Stimulated activated CD8-positive, alpha-beta memory T cell treated with anti-CD3 and anti-CD28 coated beads, Interleukin-4, amount 100 ng/mL, for 24 hours (primary cell): ENCODE results near the gene LCN6.
"Not testable (repeated sequence)": the region's sequence is repeated elsewhere in the genome, so short reads cannot be mapped to it uniquely, and the experiment has no call there.

Experiments used
- DNase-seq: peaks from one replicate; pipeline ENCODE4 v3.0.0-alpha.2; 2020; ENCODE audit warnings: low read depth

The LCN6 gene

DNA sequence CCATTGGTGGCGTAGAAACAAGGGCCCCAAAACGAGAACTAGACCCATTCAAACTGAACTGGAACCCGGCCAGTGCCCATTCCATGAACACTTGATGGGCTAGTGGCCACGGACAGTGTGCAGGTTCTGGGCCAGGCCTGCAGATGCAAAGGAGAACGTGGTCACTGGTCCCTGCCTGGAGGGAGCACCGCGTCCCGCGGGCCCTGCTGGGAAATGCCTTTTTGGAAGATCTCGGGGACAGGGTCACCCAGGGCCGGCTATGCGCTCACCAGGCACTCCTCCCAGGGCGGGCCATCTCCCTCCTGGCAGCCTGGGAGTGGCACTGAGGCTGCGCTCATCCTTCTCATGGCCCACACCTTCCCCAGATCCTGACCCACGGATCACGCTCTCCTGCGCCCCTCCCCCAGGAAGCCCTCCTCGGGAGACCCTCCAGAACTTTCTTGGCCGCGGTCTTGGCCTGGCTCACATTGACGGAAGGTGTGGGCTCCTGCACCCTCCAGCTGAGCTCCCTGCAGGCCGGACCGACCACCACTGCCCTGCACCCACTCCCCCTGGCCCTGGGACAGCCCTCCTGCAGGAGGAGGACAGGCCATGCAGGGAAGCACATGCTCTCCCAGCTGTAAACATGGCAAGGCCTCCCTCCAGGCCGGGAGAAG lies 38.7 kb downstream of the LCN6 start:
- no peak for DNase-seq

DNA sequence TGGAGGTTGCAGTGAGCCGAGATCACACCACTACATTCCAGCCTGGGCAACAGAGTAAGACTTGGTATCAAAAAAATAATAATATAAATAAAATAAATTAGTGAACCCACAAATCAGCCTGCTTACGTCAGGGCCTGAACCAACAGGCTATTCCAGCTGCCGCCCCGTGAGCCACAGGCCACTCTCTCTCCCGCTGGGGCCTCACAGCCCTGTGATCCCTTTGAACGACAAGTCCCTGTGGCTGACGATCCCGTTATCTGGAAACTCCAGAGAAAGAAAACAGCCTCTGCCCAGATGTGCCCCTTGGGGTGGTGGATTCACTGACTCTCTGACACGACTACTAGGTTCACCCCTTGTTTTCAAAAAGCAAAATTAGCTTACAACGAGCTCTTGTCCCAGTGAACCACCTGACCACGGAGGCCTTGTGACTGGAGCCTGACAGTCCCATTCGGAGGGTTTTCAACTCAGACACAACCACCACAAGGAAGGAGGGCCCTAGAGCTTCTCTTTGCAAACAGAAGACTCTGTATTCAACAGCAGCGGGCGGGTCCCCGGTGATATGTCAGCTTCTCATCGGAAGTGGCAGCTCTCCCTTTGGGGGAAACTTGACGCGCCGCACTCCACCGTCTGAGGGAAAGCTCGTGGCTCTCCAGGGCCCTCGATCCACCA lies 40.3 kb downstream of the LCN6 start:
- DNase-seq, result no peak

DNA sequence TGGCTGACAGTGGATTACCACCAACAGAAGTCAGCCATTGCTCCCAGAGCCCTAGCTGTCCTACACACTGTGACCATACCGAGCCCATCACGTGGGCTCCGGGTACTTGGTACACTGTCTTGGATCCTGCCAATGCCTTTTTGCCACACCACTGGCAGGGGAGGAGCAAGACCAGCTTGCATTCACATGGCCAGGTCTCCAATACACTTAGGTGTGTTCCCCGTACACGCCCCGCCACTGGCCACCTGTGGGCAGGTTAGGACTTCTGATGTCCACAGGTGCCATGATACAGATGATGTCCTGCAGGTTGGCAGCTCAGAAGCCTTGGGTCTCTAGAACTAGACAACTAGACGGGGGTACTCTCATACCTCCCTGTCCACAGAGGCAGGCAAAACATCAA lies 41.3 kb downstream of the LCN6 start:
- DNase-seq, result no peak

DNA sequence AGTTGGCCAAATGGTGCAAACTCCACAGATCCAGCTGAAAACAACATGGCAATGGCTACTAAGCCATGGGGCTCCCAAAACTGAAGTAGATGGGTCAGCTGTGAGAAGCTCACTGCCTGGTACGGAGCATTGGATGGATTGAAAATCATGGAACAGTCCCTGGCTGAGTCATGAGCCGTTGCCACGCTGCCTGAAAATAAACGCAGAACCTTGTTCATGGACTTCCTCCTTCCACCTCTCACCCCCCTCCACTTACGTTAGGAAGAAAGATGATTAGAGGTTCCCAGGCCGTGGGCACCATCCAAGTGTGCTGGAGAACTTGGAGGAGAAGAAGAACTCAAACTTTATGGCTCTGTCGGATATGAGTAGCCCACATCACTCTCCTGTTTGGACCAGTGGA lies 42.8 kb downstream of the LCN6 start:
- no peak for DNase-seq

DNA sequence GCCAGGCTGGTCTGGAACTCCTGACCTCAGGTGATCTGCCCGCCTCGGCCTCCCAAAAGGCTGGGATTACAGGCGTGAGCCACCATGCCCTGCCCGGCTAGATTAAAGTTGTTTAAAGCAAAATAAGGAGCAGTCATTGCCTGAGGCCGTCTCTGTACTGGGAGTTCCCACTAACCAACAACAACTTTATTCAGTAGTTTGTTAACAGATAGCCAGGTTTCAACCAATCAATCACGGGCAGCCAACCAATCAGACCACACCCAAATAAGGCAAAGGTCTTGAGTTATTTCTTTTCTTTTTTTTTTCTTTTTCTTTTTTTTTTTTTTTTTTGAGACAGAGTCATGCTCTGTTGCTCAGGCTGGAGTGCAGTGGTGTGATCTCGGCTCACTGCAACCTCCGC lies 43.6 kb downstream of the LCN6 start:
- not testable (repeated sequence) for DNase-seq

DNA sequence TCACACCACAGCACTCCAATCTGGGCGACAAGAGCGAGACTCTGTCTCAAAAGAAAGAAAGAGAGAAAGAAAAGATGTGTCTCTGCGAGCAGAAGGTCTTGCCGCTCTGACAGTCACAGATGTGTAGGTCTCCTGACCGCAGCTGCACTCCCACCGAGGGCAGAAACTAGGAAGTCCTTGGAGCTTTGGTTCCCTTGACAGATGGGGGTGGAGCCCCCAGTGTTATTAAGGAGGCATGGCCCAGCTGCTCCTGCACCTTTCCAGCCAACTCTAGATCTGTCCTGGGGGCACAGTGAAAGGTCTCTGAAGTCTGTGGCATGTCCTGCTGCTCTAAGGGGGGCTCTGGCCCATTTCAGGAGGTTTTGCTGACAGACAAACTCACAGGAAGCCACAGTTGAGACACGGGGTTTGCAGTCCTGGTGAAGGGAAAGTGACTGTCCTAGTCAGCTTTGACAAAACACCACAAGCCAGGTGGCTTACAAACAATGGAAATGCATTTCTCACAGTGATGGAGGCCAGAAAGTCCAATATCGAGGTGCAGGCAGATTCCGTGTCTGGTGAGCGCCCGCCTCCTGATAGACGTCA lies 45.0 kb downstream of the LCN6 start:
- DNase-seq, result no peak

DNA sequence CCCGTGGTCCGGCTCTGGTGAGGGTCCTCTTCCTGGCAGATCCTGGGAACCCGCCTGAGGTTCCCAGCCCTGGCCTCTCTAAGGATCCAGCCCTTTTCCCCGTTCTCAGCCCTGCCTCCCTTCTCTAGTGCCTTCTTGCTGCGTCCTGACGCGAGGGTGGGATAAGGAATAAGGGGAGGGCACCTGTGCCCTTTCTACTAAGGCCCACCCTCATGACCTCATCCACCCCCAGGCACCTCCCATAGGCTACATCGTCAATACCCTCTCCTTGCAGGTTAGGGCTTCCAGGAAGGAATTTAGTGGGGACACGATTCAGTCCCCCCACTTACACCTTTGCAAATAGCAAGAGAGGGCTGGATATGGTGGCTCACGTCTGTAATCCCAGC lies 46.7 kb downstream of the LCN6 start:
- no peak for DNase-seq

DNA sequence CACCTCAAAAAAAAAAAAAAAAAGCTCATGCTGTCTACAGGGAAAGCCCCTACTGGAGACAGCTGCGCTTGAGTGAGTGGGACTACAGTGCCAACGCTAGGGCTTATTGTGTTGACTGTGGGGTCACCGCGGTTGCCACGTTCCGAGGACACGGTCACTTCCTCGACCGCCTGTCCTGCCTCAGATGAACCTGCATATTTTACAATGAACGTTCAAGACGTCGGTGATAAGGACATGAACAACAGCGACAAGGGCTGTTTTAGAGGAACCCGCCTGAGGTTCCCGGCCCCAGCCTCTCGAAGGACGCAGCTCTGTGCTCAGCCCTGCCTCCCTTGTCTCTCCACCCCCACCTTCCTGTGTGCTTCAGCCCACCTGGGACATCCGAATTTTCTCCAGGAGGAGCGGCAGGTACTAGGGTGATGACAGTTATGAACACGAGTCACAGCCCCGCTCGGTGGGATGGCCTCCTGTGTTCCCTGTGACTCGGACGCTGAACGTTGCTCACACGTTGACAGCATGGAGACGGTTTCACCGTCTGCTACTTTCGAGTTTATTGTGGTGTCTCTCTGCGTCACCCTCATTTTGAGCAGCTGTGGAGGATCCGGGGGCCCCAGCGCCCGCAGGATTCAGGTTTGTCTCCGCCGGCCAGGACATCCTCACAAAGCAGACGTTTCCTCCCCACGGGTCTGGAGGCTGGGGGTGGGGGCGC lies 47.2 kb downstream of the LCN6 start:
- DNase-seq, result peak; percentile 50

DNA sequence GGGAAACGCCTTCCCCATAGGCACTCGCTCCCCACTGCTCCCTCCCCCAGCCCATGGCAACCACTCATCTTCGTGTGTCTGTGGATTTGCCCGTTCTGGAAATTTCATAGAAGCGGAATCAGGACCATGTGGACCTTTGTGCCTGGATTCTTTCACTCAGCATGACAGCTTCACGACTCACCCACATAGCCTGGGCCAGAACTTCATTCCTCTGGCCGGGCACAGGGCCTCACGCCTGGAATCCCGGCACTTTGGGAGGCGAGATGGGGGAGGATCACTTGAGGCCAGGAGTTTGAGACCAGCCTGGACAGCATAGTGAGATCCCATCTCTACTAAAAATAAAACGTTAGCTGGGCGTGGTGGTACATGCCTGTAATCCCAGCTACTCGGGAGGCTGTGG lies 48.0 kb downstream of the LCN6 start:
- DNase-seq, result no peak

DNA sequence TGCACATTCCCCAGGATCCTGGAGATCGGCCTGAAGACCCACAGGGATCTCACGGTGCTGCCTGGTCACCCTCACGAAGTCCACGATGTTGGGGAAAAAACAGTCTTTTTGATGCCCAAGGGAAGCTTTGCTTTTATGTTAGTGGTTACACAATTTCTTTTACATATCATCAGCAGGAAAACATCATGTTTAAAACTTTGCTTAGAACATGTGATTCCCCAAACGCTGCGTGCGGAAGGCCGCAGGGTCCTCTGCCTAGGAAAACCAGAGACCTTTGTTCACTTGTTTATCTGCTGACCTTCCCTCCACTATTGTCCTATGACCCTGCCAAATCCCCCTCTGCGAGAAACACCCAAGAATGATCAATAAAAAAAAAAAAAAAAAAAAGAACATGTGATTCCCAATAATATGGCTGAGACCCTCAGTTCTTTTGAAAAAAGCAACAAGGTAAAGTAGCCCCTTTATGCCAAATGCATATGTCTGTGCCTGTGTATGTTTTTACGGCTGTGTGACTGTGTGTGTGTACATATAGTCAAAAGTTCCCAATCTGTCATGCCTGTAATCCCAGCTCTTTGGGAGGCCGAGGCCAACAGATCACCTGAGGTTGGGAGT lies 49.6 kb downstream of the LCN6 start:
- no peak for DNase-seq

DNA sequence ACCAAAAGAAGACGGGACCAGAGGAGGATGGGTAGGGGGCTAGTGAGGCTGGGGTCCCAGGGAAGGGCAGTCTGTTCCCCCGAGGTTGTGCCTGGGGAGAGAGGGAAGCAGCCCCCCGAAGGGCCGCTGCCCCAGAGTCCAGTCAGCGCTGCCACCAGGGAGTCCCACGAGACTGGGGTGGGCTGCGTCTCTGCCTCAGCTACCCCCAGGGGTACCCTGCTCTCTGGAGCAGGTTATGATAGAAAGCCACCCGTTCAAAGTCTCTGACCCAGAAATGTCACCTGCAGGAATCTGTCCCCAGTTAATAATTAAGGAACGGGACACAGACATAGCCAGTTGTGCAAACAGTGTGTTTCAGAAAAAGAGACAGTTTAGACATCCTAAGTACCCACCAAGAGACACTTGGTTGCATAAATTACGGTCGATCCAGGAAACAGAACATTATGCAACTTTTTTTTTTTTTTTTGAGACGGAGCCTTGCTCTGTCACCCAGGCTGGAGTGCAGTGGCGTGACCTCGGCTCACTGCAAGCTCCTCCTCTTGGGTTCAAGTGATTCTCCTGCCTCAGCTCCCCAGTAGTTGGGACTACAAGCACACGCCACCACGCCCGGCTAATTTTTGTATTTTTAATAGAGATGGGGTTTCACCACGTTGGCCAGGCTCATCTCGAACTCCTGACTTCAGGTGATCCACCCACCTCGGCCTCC lies 50.4 kb downstream of the LCN6 start:
- DNase-seq, result no peak

DNA sequence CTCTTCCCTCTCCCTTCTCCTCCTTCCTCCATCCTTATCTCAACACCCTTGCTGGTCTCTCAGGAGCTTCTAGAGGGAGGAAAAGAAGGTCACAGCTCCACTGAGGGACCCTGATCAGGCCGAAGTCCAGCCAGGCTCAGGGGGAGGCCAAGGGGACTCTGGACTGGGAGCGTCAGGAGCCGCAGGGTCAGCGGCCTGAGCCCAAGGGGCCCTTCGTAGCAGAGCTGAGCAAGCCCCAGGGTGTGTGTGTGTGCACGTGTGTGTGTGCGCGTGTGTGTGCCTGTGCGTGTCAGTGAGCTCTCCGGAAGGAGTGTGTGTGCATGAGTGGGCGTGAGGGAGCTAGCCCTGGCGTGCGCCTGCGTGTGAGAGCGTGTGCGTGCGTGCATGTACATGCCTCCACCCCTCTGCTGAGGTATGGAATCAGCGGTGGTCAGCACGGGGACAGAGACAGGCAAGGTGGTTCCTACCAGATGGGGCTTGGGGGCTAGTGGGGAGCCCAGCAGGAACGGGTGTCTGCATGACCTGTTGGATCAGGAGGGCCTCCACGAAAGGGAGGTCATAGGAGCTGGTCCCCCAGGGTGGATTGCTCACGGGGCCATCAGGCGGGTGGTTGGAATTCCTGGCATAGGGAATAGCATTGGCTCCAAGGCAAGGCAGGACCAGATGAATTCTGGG lies 51.0 kb downstream of the LCN6 start:
- DNase-seq, result no peak

DNA sequence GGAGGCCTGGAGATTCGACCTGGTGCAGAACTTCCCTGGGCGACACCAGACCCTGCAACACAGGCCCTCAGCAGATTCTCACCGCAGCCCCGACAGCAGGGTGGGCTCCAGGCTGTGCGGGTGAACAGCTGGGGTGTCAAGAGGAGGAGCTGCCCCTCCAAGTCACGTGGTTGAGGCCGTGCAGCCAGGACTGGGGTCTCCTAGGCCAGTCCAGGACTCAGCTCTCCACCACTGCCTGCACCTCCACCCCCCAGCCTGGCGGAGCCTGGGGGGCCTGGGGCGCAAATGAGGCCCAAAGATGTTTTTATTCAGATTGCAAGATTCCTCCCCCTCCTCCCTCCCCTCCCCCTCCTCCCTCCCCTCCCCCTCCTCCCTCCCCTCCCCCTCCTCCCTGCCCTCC lies 51.8 kb downstream of the LCN6 start:
- DNase-seq, result no peak

DNA sequence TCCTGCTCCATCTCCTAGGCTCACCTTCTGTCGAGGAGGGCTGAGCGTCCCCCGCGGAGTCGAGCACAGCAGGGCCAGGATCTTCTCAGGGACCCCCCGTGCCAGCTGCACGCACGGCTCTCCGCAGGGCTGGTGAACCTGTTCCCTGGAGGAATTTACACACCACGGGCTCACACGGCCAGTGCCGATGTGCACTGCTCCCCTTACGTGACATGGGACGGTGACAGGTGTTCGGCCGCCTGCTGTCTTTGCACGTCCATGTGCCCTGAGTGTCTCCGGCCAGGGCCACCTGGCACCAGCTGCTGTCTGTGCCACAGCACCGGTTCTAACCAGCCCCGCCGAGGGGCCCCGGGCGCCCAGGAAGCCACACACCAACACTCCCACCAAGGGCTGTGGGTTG lies 52.4 kb downstream of the LCN6 start:
- DNase-seq, result no peak

DNA sequence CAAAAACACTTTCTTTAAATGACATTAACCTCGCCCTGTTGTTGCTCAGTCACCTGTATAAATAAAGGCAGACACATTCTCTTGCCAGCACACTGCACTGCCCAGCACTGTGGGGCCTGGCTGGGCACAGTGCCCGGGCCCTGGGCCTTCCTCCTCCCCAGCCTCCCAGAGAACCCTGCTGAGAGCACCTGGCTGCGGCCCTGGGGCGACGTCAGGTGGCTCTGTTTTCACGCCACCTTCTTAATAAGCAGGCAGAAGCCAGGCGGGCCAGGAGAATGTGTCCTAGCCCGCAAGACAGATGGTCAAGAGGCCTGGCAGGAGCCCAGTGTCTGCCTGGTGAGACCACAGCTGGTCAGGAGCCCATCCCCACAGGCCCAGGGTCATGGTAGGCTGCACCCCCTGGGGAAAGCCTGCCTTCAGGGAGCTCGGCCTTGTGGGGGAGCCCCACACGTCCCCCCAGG lies 52.9 kb downstream of the LCN6 start:
- no peak for DNase-seq

DNA sequence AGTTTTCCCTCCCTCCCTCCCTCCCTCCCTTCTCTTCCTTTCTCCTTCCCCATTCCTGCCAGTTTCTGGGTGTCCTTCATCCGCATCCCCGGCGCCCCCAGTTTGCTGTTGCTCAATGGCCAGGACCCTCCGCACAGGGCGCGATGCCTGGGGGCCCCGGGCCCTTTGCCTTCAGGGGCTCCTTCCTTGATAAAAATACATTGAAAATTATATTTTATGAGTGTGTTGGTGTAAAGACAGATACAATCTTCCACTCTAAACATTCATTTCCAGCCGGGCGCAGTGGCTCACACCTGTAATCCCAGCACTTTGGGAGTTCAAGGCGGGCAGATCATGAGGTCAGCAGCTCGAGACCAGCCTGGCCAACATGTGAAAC lies 53.5 kb downstream of the LCN6 start:
- no peak for DNase-seq

DNA sequence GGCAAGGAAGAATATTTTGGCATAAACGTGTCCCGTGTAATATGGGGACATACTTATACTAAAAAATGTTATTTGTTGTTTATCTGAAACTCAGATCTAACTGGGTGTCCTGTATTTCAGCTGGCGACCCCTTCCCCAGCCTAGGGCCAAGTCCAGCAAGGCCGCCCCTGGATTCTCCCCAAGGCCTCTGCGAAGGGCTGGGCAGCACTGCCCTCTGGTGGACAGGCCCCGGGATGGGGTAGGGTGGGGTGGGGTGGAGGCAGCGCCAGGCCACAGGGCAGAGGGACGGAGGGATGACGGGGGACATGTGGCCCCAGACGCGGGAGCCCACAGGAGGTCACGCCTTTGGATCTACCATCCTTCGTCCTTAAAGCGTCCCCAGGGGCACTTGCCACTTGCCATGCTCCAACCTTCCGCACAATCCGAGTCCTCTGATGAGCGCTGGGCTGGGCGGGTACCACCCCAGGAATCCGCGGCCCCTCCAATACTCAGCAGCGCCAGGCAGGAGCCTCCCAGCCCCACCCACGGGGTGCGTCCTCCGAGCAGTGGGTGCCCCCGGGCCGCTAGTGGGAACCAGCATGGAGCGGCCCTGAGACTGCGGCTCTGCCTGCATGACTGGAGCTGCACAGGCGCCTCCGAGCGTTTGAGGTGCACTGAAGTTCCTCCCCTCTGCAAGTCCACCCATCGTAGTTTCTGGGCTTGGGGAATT lies 54.0 kb downstream of the LCN6 start:
- DNase-seq, result no peak
